ENCODE measurements around the gene FSCN2. TPM values are rescaled to one million over a fixed set of nuclear protein-coding genes. Genes with fewer than 3 reads are reported as not detected.

The FSCN2 gene
- total RNA-seq, 1 donor from 2014 or later: 1.7 TPM

DNA sequence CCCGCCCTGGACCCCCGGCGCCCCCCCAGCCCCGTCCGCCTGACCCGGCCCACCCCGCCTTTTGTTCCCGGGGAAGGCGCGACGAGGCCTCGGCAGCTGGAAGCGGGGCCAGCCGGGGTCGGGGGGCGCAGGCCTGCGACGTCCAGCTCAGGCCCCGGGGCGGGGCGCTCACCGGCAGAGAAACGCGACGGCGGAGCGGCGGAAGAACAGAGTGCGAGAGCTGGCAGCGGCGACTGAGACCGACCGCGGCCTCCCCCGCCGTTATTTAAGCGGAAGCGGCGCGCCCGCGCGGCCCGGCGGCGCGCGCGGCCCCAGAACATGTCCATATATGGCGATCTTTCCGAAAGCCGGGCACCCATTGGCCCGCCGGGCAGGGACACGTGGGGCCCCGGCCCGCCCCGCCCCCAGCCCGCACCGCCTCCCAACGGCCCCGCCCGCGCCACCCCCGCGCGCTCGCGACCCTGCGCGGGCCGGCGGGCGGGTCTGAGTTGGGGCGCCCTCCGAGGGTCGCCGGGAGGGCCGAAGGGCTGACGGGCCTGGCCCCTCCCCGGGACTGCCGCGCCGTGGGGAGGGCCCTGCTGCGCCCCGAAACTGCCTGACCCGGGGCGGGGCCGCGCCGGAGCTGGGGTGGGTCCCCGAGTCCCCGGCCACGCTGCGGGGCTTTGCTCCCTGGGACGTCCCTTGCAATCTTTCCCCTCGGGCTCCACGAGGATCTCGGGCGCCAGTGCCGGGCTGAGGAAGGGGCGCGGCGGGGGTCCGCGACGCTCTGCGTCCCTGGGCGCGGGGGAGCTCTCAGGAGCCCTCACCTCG is 15.4 kb upstream of the FSCN2 start, which contains the start of gene ACTG1:
ACTG1 (minus strand) TSS at position 238 of the 810 bp plus-strand sequence. CDS start 445 bp downstream, outside the sequence.
- peak; percentile 97 for DNase-seq

- DNase-seq: peak; percentile 77
Observed at GRCh38 chr17:81513372-81513752, 14.8 kb upstream of the FSCN2 start.

DNA sequence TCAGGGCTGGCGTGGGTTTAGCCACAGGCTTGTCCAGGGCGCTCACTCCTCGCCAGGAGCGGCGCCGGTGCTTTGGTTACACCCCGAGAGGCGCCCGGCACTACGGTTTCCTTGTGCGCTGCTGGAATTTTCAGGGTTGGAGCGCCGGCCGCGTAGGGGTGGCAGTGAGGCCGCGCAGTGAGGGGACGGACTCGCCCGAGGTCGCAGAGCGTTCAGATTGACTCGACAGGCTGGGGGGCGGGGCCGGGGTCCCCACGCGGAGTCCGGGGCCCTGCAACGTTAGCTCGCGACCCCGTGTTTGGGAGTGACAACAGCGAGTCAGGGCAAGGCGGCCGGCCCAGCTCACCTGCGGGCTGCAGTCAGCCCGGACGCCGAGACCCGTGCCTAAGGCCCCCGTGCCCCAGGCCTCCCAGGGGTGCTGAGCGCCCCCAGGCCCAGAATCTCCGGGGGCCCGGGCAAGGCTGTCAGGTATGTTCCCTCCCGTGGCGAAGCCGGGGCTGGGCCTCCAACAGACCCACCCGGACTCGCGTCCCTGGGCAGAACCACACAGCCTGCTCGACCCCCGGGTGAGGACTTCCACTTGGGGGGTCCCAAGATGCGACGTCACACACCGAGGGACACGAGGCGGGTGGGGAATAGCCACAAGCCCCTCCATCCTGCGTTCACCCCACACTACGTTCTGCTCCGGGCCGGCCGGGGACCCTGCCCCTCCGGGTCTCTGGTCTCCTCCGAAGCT is 14.3 kb upstream of the FSCN2 start:
- DNase-seq: peak; percentile 80

- no peak for DNase-seq
Observed at GRCh38 chr17:81514489-81514738, 13.8 kb upstream of the FSCN2 start.

GRCh38 chr17:81514739-81515529 is 13.2 kb upstream of the FSCN2 start:
- peak; percentile 90 for DNase-seq

DNA sequence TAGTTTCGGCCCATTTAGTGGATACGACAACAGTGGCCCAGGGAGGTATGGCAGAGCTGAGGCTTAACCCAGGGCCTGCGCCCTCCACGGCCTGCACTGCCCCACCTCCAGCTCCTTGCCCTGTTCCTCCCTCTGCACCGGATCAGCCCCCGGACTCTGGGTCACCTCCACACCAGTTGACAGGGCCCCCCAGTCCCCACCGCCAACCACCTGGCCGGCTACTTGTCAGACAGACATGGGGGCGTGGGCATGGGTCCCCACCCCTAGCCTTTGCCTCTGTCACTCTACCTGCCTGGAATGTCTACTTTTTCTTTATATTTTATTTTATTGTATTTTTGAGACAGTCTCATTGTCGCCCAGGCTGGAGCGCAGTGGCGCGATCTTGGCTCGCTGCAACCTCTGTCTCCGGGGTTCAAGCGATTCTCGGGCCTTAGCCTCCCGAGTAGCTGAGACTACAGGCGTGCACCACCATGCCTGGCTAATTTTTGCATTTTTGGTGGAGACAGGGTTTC is 12.6 kb upstream of the FSCN2 start:
- DNase-seq: no peak

- DNase-seq: no peak
Observed at GRCh38 chr17:81516439-81516838, 11.7 kb upstream of the FSCN2 start.

DNA sequence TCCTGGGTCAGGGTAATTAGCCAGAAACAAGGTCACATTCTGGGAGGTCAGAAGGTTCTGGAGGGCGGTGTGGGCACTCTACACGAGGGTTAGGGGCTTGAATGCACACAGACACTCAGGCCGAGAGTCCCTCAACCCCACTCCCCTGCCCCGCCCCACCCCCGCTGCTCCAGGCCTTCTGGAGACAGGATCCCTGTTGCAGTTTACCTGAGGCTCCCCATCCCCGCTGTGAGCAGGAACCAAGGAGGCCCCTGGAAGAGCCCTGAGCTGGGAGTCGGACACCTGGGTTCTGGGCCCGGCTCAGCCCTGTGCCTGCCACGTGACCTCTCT is 11.2 kb upstream of the FSCN2 start:
- DNase-seq: no peak

DNA sequence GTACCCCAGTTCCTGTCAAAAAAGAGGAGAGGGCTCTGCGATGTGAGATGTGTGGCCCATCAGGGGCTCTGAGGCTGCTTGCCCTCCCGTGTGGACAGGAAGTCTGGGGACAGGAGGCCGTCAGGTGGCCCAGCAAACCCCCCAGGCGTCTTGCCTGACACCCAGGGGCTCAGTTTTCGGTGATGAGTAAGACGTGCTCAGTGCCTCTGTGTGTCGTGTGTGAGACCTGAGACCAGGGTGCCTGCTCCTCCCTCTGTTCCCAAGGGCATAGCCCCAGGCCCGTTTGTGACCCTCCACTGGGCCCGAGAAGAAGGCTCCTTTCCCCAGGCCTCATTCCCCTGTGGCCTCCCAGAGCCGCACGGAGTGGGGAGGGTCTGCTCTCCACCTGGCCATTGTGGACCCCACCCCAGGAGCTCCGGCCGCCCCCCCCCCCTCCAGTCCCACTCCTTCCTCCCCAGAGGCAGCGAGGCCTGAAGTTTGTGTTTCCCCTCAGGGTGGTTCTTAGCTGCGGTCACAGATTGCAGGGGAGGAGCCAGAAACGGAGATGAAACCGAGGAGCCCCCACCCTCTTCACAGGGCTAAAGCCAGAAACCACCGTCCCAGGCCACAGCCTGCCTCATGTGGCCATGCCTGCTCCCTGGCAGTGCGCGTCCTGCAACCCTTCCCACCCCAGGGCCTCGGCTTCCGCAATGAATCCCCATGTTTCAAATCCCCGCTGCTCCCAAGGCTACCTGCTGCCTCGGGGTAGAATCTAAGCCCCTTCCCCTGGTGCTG is 10.7 kb upstream of the FSCN2 start:
- no peak for DNase-seq

GRCh38 chr17:81518113-81518784 is 9.9 kb upstream of the FSCN2 start:
- DNase-seq: no peak

- peak; percentile 53 for DNase-seq
Observed at GRCh38 chr17:81518785-81519283, 9.3 kb upstream of the FSCN2 start.

GRCh38 chr17:81519284-81520020 is 8.7 kb upstream of the FSCN2 start:
- DNase-seq: peak; percentile 38

DNA sequence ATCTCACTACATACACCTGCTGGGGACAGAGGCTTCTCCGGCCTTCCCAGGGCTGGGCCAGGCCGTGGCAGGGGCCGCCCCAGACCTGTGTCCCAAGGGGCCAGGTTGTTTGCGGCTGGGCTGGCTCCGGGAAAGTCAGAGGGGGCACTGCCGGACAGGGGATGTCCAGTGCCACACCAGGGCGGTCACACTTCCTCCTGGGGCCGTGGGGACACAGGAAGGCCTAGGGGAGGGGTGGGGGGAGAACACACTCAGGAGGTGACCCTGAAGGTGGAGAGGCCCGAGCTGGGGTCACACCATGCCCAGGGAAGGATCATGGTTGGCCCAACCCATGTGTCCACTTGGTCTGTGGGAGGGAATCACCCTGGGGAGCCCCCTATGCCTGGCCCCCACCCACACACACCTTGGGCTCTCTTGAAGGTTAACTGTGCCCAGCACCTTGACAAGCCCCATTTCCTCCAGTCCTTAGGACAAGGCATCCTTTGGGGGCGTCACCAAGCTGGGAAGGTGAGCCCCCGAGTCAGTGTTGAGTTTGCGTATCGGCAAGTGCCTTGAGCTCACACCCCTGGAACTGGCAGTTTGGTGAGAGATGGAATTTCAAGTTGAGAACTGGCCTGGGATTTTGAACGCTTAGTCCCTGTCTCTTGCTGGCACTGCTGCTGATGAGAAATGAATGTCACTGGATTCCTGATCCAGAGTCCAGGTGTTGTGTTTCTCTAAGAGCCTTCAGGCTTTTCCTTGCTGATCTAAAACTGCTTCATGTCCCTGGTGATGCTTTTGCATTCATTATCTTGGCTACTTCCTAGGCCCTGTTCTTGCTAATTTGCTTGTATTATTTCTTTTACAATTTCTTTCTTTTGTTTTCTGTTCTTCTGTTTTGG is 7.9 kb upstream of the FSCN2 start:
- no peak for DNase-seq

- peak; percentile 73 for DNase-seq
Observed at GRCh38 chr17:81522491-81523401, 5.4 kb upstream of the FSCN2 start.

DNA sequence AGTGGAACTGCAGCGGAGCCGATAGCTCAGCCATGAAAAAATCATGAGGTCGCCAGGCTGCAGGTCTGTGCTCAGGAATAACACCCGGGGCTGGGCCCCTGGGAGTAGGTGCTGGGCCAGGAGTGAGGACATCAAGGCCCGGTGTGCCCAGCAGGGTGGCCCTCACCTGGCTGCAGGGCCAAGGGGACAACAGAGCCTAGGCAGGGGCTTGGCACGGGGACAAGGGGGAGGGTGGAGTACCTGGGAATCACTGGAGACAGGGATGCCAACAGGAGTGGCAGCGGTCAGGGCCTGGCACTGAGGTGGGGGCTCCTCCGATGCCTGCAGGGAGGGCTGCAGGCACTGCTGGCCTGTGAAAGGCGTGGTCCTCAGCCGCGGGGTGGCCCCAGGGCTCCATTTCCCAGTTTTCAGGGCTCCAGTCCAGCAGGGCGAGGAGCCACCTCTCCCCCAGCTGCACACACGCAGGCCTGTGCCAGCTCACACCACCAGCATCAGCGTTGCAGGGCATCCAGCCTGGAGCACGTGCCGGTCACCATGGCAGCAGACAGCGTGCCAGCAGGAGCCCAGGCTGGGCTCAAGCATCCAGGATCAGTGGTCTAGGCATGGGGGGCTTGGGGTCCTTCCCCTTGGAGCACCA is 4.7 kb upstream of the FSCN2 start:
- DNase-seq: peak; percentile 88

DNA sequence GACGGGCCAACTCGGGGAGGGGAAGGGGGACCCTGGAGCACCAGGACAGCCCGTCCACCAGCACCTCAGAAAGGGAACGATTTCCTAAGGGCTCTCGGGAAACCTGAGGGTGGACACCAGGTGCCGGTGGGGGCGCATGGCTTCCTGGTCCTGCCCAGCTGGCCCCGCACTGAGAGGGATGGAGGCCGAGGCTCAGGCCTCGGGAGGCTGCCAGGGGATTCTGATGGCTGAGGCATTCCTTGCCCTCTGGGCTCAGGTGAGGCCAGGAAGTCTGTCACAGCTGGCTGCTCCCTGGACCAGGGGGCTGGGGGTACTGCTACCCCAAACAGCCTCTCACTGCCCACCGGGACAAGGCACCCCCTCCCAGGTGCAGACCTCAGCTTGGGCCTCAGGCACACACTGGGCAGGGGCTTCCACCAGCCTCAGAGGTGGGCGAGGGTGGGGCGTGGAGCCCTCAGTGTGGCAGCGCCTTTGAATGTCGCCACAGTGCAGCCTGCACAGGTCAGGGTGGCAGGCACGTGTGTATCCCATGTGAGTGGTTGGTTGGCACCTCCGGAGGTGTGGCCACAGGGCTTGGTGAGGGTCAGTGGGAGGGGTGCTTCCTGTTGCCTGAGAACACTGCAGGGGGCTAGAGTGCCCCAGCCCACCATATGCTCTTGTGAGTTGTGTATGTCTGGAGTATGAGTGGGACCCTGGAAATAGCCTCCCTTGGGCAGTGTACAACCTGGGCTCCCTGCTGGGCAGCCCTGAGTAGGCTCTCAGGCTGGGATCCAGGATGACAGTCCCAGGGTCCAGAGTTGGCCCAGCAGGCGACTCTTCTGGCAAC is 3.9 kb upstream of the FSCN2 start:
- no peak for DNase-seq

DNA sequence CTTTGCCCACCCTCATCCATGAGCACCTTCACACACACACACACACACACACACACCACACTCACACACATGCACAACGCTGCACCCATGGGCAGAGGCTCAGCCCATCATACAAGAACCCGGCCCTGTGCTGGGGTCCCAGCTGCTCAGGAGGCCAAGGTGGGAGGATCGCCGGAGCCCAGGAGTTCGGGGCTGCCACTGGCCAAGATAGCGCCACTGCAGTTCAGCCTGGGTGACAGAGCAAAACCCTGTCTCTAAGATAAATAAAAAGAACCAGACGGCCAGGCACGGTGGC is 3.4 kb upstream of the FSCN2 start:
- DNase-seq: no peak

Measured in tongue (tissue), 2 donors.